Measurements from ENCODE around the gene UBR2. TPM values are rescaled to one million over a fixed set of nuclear protein-coding genes. Genes with fewer than 3 reads are reported as not detected.
"Not testable (repeated sequence)": the region's sequence is repeated elsewhere in the genome, so short reads cannot be mapped to it uniquely, and the experiment has no call there.

The UBR2 gene
- total RNA-seq, 1 experiment from 2014 or later: 21.7 TPM

DNA sequence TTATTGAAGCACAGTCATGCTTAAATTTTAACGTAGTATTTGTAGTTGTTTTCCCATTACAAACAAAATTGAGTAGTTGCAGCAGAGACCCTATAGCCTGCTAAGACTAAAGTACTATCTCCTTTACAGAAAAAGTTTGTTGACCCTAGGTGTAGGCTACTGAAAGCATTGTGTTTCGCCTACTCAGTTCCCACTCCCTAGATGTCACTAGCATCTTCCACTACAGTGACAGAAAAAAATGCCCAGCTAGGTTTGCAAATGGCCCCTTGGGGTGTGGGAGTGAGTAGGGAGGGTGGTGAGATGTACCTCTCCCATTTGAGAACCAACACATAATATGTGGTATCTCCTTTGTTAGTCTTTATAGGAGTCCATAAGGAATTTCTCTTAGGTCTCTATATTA, 34.5 kb downstream of the UBR2 start:
- intact Hi-C loops (cut with micrococcal nuclease; ENCODE audit: unreplicated experiment): no loop called here
- Mint-ChIP-seq H3K4me1 (ENCODE audit: low read depth, unreplicated experiment) (no peaks in the 10 kb centered on the region), H3K27me3 (ENCODE audit: insufficient read depth, unreplicated experiment) (no peaks in the 10 kb centered on the region), H3K9me3 (ENCODE audit: unreplicated experiment) (no peaks in the 10 kb centered on the region), H3K27ac (ENCODE audit: unreplicated experiment) (no peak overlapping the region), H3K4me3 (ENCODE audit: unreplicated experiment) (no peak overlapping the region), H3K36me3 (ENCODE audit: insufficient read depth, unreplicated experiment) (peaks cover 6% of the 10 kb centered on the region)
- Histone ChIP-seq H3K9me3 (no peaks in the 10 kb centered on the region), H3K4me3 (ENCODE audit: low read depth, low read length) (no peak overlapping the region), H3K36me3 (ENCODE audit: control insufficient read depth, insufficient read depth, low read length) (no peaks in the 10 kb centered on the region), H3K4me1 (no peaks in the 10 kb centered on the region), H3K27me3 (replicated peaks; ENCODE audit: control insufficient read depth, insufficient read depth, low read length) (no peaks in the 10 kb centered on the region)
- BruUV-seq (replicated peaks): no TSS peak
- TF ChIP-seq, protein P1, sequence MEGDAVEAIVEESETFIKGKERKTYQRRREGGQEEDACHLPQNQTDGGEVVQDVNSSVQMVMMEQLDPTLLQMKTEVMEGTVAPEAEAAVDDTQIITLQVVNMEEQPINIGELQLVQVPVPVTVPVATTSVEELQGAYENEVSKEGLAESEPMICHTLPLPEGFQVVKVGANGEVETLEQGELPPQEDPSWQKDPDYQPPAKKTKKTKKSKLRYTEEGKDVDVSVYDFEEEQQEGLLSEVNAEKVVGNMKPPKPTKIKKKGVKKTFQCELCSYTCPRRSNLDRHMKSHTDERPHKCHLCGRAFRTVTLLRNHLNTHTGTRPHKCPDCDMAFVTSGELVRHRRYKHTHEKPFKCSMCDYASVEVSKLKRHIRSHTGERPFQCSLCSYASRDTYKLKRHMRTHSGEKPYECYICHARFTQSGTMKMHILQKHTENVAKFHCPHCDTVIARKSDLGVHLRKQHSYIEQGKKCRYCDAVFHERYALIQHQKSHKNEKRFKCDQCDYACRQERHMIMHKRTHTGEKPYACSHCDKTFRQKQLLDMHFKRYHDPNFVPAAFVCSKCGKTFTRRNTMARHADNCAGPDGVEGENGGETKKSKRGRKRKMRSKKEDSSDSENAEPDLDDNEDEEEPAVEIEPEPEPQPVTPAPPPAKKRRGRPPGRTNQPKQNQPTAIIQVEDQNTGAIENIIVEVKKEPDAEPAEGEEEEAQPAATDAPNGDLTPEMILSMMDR (IDR thresholded peaks at IDR 0.05; ENCODE audit: insufficient read depth in 1 of 2, low read depth in 1 of 2, low read length in 1 of 2, severe bottlenecking in 1 of 2, unreplicated experiment in 1 of 2): no peak
- ChIA-PET POLR2A (no interaction called here), CTCF (no interaction called here)
- no peak for DNase-seq

DNA sequence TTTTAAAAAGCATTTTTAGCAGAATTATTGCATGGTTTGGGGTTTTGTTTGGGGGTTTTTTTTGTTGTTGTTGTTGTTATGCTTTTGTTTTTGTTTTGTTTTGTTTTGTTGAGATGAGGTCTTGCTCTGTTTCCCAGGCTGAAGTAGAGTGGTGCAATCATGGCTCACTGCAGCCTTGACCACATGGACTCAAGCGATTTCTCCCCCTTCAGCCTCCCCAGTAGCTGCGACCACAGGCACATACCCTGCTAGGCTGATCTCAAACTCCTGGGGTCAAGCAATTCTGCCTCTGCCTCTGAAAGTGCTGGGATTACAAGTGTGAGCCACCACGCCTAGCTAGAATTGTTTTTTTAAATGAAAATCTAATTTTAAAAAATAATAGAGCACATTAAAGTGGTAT, 35.7 kb downstream of the UBR2 start:
- H3K4me1 ChIP-seq: no peaks in the 10 kb centered on the region
- Mint-ChIP-seq H3K27me3 (ENCODE audit: insufficient read depth, unreplicated experiment) (no peaks in the 10 kb centered on the region), H3K27ac (ENCODE audit: unreplicated experiment) (no peak overlapping the region), H3K4me1 (ENCODE audit: low read depth, unreplicated experiment) (no peaks in the 10 kb centered on the region), H3K36me3 (ENCODE audit: insufficient read depth, unreplicated experiment) (peaks cover 6% of the 10 kb centered on the region), H3K4me3 (ENCODE audit: unreplicated experiment) (no peak overlapping the region), H3K9me3 (ENCODE audit: unreplicated experiment) (no peaks in the 10 kb centered on the region)
- no peaks in the 10 kb centered on the region for H3K27me3 ChIP-seq (replicated peaks; ENCODE audit: control insufficient read depth, insufficient read depth, low read length)
- intact Hi-C loops (cut with micrococcal nuclease; ENCODE audit: unreplicated experiment): no loop called here
- no TSS peak for BruUV-seq (replicated peaks)
- TF ChIP-seq, protein P1 (IDR thresholded peaks at IDR 0.05; ENCODE audit: insufficient read depth in 1 of 2, low read depth in 1 of 2, low read length in 1 of 2, severe bottlenecking in 1 of 2, unreplicated experiment in 1 of 2): no peak
- DNase-seq: no peak
- no peaks in the 10 kb centered on the region for H3K9me3 ChIP-seq
- ChIA-PET POLR2A (no interaction called here), CTCF (no interaction called here)
- no peaks in the 10 kb centered on the region for H3K36me3 ChIP-seq (ENCODE audit: control insufficient read depth, insufficient read depth, low read length)
- no peak overlapping the region for H3K4me3 ChIP-seq (ENCODE audit: low read depth, low read length)

DNA sequence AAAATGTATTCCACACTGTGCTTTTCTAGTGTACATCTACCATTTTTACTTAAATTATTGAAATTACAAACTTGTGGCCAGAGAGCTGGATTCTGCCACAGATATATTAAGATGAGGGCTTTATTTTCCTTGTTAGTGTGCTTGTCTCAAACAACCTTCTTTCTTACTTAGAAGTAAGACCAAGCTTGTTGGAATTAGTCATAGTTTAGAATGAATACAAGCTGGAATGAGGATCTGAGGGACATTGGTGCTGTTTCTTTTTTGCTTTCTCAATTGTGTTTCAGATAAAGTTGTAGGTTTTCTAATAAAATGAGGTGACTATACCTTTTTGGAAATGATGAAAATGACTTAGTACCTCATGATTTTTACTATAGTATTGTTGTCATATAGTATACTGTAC, 40.3 kb downstream of the UBR2 start:
- peaks cover 32% of the 10 kb centered on the region for H3K36me3 Mint-ChIP-seq (ENCODE audit: insufficient read depth, unreplicated experiment)
- Histone ChIP-seq H3K9me3 (no peaks in the 10 kb centered on the region), H3K36me3 (ENCODE audit: control insufficient read depth, insufficient read depth, low read length) (no peaks in the 10 kb centered on the region), H3K4me3 (ENCODE audit: low read depth, low read length) (no peak overlapping the region), H3K4me1 (no peaks in the 10 kb centered on the region), H3K27me3 (replicated peaks; ENCODE audit: control insufficient read depth, insufficient read depth, low read length) (no peaks in the 10 kb centered on the region)
- H3K4me3 Mint-ChIP-seq (ENCODE audit: unreplicated experiment): no peak overlapping the region
- no peaks in the 10 kb centered on the region for H3K27me3 Mint-ChIP-seq (ENCODE audit: insufficient read depth, unreplicated experiment)
- intact Hi-C loops (cut with micrococcal nuclease; ENCODE audit: unreplicated experiment): no loop called here
- no peak overlapping the region for H3K27ac Mint-ChIP-seq (ENCODE audit: unreplicated experiment)
- no TSS peak for BruUV-seq (replicated peaks)
- CTCF ChIA-PET: no interaction called here
- no peak for DNase-seq
- TF ChIP-seq, protein P1 (IDR thresholded peaks at IDR 0.05; ENCODE audit: insufficient read depth in 1 of 2, low read depth in 1 of 2, low read length in 1 of 2, severe bottlenecking in 1 of 2, unreplicated experiment in 1 of 2): no peak
- H3K4me1 Mint-ChIP-seq (ENCODE audit: low read depth, unreplicated experiment): no peaks in the 10 kb centered on the region
- H3K9me3 Mint-ChIP-seq (ENCODE audit: unreplicated experiment): no peaks in the 10 kb centered on the region
- POLR2A ChIA-PET: no interaction called here

DNA sequence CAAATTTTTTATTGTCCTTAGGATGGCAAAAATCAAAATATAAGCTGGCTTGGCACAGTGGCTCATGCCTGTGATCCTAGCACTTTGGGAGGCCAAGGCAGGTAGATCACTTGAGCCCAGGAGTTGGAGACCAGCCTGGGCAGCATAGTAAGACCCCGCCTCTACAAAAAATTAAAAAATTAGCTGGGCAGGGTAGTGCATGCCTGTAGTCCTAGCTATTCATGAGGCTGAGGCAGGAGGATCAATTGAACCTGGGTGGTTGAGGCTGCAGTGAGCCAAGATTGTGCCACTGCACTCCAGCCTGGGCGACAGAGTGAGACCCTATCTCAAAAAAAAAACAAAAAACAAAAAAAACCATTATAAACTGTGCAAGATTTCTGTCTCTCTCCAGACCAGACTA, 40.9 kb downstream of the UBR2 start:
- H3K27ac Mint-ChIP-seq (ENCODE audit: unreplicated experiment); CTCF ChIA-PET; H3K4me1 ChIP-seq; H3K9me3 ChIP-seq; DNase-seq; BruUV-seq (replicated peaks); H3K4me3 Mint-ChIP-seq (ENCODE audit: unreplicated experiment); H3K27me3 ChIP-seq (replicated peaks; ENCODE audit: control insufficient read depth, insufficient read depth, low read length); H3K4me1 Mint-ChIP-seq (ENCODE audit: low read depth, unreplicated experiment); intact Hi-C loops (cut with micrococcal nuclease; ENCODE audit: unreplicated experiment); POLR2A ChIA-PET; H3K27me3 Mint-ChIP-seq (ENCODE audit: insufficient read depth, unreplicated experiment); H3K36me3 ChIP-seq (ENCODE audit: control insufficient read depth, insufficient read depth, low read length); H3K4me3 ChIP-seq (ENCODE audit: low read depth, low read length); H3K9me3 Mint-ChIP-seq (ENCODE audit: unreplicated experiment): not testable (repeated sequence)
- peaks cover 34% of the 10 kb centered on the region for H3K36me3 Mint-ChIP-seq (ENCODE audit: insufficient read depth, unreplicated experiment)
